WTC11 (cell line): ENCODE measurements around the gene PLD5. TPM values are rescaled to one million over a fixed set of nuclear protein-coding genes. Genes with fewer than 3 reads are reported as not detected.

Experiments
- ATAC-seq: fragments of 200-7000 bp; cut with Tn5 transposase; 2 replicates; pipeline ENCODE4 v1.10.0; 2021; ENCODE audit warnings: mild to moderate bottlenecking, moderate library complexity
- CTCF ChIA-PET: fragments of 300-600 bp; sonication (Branson Sonifier 250); formaldehyde crosslinking; loops from one replicate; lab custom pipeline; 2021; ENCODE audit warnings: antibody characterized with exemption; lab: Charles Lee
- POLR2A ChIA-PET: fragments of 350-600 bp; sonication (Branson Sonifier 250); formaldehyde crosslinking; loops from one replicate; lab custom pipeline; 2021; ENCODE audit warnings: antibody characterized with exemption; lab: Charles Lee
- DNase-seq: peaks from one replicate; pipeline ENCODE4 v3.0.0; 2021; ENCODE audit warnings: low spot score
- H3K27ac Mint-ChIP-seq: 2 replicates; pipeline ENCODE4 v1.8.0; 2021; ENCODE audit warnings: mixed read lengths
- H3K27me3 Mint-ChIP-seq: 2 replicates; pipeline ENCODE4 v1.8.0; 2021; ENCODE audit warnings: low read depth, mild to moderate bottlenecking, moderate library complexity, mixed read lengths
- H3K36me3 Mint-ChIP-seq: 2 replicates; pipeline ENCODE4 v1.8.0; 2021; ENCODE audit warnings: mixed read lengths
- H3K4me1 Mint-ChIP-seq: 2 replicates; pipeline ENCODE4 v1.8.0; 2022; ENCODE audit warnings: mixed read lengths
- H3K4me3 Mint-ChIP-seq: 2 replicates; pipeline ENCODE4 v1.8.0; 2021; ENCODE audit warnings: mild to moderate bottlenecking, moderate library complexity, mixed read lengths
- H3K9me3 Mint-ChIP-seq: 2 replicates; pipeline ENCODE4 v1.8.0; 2021; ENCODE audit warnings: mixed read lengths
- ESRRA ChIP-seq: sonication (generic); formaldehyde crosslinking; IDR thresholded peaks from 2 replicates; pipeline ENCODE4 v1.8.1; 2022; ENCODE audit warnings: mild to moderate bottlenecking, missing genetic modification reagents, borderline replicate concordance
- ETV6 ChIP-seq: sonication (generic); formaldehyde crosslinking; IDR thresholded peaks from 2 replicates; pipeline ENCODE4 v1.8.1; 2022; ENCODE audit warnings: mild to moderate bottlenecking, missing genetic modification reagents
- JUN ChIP-seq: sonication (generic); formaldehyde crosslinking; IDR thresholded peaks from 2 replicates; pipeline ENCODE4 v1.8.0; 2023; ENCODE audit warnings: mild to moderate bottlenecking, missing genetic modification reagents
- KAT7 ChIP-seq: sonication (generic); formaldehyde crosslinking; IDR thresholded peaks from 2 replicates; pipeline ENCODE4 v1.8.1; 2023; ENCODE audit warnings: missing genetic modification reagents, mild to moderate bottlenecking, borderline replicate concordance
- NR2C2 ChIP-seq: sonication (generic); formaldehyde crosslinking; IDR thresholded peaks from 2 replicates; pipeline ENCODE4 v1.8.0; 2022; ENCODE audit warnings: mild to moderate bottlenecking, missing genetic modification reagents
- NR3C1 ChIP-seq: sonication (generic); formaldehyde crosslinking; conservative IDR thresholded peaks from 2 replicates; pipeline ENCODE4 v1.8.1; 2023; ENCODE audit warnings: low read depth, mild to moderate bottlenecking, missing genetic modification reagents
- OVOL2 ChIP-seq: fragments of 250-450 bp; sonication (Bioruptor Pico); IDR thresholded peaks from 2 replicates; pipeline ENCODE4 v1.9.0; 2021; ENCODE audit warnings: mild to moderate bottlenecking, borderline replicate concordance
- SMAD3 ChIP-seq: sonication (generic); formaldehyde crosslinking; IDR thresholded peaks from 2 replicates; pipeline ENCODE4 v1.8.0; 2022; ENCODE audit warnings: missing genetic modification reagents, mild to moderate bottlenecking, borderline replicate concordance
- TEAD4 ChIP-seq: sonication (generic); formaldehyde crosslinking; IDR thresholded peaks from 2 replicates; pipeline ENCODE4 v1.8.0; 2022; ENCODE audit warnings: mild to moderate bottlenecking, missing genetic modification reagents
- ZNF671 ChIP-seq: fragments of 250-450 bp; sonication (Bioruptor Pico); IDR thresholded peaks from 2 replicates; pipeline ENCODE4 v1.8.0; 2021; ENCODE audit warnings: mild to moderate bottlenecking
- total RNA-seq: library from RNA; stranded (reverse); gene quantifications from 3 replicates; pipeline ENCODE4 v1.2.3, GENCODE V29; 2021
- TF ChIP-seq, protein P1 (sequence below): fragments of 250-450 bp; sonication (Bioruptor Pico); IDR thresholded peaks from 2 replicates; pipeline ENCODE4 v1.9.0; 2021; ENCODE audit warnings: mild to moderate bottlenecking, borderline replicate concordance
- TF ChIP-seq, protein P2 (sequence below): sonication (generic); formaldehyde crosslinking; IDR thresholded peaks from 2 replicates; pipeline ENCODE4 v1.8.0; 2022; ENCODE audit warnings: mild to moderate bottlenecking, missing genetic modification reagents
- TF ChIP-seq, protein P3 (sequence below): fragments of 250-450 bp; sonication (Bioruptor Pico); IDR thresholded peaks from 2 replicates; pipeline ENCODE4 v1.9.0; 2021; ENCODE audit warnings: moderate library complexity, mild to moderate bottlenecking, inconsistent platforms, borderline replicate concordance
- TF ChIP-seq, protein P4 (sequence below): sonication (generic); formaldehyde crosslinking; IDR thresholded peaks from 2 replicates; pipeline ENCODE4 v1.8.1; 2022; ENCODE audit warnings: mild to moderate bottlenecking, moderate library complexity, missing genetic modification reagents
- TF ChIP-seq, protein P5 (sequence below): sonication (generic); formaldehyde crosslinking; IDR thresholded peaks from 2 replicates; pipeline ENCODE4 v1.8.1; 2022; ENCODE audit warnings: missing genetic modification reagents, borderline replicate concordance
- TF ChIP-seq, protein P6 (sequence below): sonication (generic); formaldehyde crosslinking; IDR thresholded peaks from 2 replicates; pipeline ENCODE4 v1.8.0; 2023; ENCODE audit warnings: missing genetic modification reagents, mild to moderate bottlenecking, borderline replicate concordance
- TF ChIP-seq, protein P7 (sequence below): sonication (generic); formaldehyde crosslinking; IDR thresholded peaks from 2 replicates; pipeline ENCODE4 v1.8.0; 2022; ENCODE audit warnings: mild to moderate bottlenecking, missing genetic modification reagents
- TF ChIP-seq, protein P8 (sequence below): sonication (generic); formaldehyde crosslinking; IDR thresholded peaks from 2 replicates; pipeline ENCODE4 v1.8.0; 2022; ENCODE audit warnings: mild to moderate bottlenecking, missing genetic modification reagents

Gene PLD5
- total RNA-seq, 1 experiment from 2014 or later, result 6.4 TPM

DNA sequence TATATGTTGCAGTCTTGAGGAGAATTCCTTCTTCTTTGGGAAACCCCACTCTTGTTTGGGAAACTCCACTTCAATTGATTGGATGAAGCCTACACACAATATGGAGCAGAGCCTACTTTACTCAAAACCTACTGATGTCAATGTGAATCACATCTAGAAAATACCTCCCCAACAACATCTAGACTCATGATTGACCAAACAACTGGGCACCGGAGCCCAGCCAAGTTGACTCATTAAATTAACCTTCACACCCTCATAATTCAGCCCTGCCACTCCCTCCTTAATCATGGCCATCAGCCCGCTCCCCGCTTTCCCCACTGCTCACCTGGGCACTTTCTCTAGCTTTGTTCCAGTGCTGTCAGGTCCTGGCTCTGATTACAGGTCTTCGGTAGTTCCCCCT is 317.5 kb downstream of the PLD5 start (continued):
- TF ChIP-seq, protein P1, sequence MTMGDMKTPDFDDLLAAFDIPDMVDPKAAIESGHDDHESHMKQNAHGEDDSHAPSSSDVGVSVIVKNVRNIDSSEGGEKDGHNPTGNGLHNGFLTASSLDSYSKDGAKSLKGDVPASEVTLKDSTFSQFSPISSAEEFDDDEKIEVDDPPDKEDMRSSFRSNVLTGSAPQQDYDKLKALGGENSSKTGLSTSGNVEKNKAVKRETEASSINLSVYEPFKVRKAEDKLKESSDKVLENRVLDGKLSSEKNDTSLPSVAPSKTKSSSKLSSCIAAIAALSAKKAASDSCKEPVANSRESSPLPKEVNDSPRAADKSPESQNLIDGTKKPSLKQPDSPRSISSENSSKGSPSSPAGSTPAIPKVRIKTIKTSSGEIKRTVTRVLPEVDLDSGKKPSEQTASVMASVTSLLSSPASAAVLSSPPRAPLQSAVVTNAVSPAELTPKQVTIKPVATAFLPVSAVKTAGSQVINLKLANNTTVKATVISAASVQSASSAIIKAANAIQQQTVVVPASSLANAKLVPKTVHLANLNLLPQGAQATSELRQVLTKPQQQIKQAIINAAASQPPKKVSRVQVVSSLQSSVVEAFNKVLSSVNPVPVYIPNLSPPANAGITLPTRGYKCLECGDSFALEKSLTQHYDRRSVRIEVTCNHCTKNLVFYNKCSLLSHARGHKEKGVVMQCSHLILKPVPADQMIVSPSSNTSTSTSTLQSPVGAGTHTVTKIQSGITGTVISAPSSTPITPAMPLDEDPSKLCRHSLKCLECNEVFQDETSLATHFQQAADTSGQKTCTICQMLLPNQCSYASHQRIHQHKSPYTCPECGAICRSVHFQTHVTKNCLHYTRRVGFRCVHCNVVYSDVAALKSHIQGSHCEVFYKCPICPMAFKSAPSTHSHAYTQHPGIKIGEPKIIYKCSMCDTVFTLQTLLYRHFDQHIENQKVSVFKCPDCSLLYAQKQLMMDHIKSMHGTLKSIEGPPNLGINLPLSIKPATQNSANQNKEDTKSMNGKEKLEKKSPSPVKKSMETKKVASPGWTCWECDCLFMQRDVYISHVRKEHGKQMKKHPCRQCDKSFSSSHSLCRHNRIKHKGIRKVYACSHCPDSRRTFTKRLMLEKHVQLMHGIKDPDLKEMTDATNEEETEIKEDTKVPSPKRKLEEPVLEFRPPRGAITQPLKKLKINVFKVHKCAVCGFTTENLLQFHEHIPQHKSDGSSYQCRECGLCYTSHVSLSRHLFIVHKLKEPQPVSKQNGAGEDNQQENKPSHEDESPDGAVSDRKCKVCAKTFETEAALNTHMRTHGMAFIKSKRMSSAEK (CRISPR knock-in tag), result no peak
- TF ChIP-seq, protein P2, sequence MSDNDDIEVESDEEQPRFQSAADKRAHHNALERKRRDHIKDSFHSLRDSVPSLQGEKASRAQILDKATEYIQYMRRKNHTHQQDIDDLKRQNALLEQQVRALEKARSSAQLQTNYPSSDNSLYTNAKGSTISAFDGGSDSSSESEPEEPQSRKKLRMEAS (CRISPR knock-in tag), result no peak
- TF ChIP-seq ETV6 (CRISPR knock-in tag) (no peak), ZNF671 (CRISPR knock-in tag) (no peak), ESRRA (CRISPR knock-in tag) (no peak), NR2C2 (CRISPR knock-in tag) (no peak)
- TF ChIP-seq, protein P3, sequence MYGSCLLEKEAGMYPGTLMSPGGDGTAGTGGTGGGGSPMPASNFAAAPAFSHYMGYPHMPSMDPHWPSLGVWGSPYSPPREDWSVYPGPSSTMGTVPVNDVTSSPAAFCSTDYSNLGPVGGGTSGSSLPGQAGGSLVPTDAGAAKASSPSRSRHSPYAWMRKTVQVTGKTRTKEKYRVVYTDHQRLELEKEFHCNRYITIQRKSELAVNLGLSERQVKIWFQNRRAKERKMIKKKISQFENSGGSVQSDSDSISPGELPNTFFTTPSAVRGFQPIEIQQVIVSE (CRISPR knock-in tag), result no peak

DNA sequence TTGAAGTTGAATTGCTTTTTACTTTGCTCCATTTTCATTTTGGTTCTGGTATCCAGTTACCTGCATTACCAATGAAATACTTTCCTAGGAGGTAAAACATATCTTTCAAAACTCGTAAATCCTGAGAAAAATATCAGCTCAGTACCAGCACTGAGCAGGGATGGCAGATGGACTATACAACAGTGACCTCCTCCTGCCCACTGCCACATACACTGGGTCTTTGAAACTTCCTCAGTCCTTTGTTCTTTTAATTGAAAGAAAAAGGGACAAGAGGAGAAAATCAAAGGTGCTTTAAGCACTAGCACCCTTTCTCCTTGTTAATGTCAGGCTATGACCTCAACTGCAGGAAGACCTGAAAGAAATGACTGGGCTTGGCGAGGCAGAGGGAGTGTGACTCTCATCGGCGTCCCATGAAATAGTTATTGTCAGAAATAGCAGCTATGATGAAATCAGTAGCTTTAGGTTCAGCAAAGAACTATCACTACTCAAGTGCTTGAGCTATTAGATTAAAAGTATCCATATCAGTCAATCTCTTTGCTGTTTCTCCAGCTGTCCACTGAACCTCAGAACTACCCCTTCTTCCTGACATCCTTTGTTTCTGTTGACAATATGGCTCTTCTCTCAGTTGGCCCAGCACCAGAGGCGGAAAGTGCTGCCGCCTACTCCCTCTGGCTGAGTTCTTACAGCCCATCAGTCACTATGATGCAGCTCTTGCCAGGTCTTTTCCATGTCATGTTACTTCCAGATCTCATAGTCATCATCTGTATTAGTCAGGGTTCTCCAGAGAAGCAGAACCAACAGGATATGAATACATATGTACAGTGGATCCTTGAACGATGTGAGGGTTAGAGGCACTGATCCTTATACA is 318.6 kb downstream of the PLD5 start:
- DNase-seq (no peak), ATAC-seq (no peak)
- no peak overlapping the region for H3K4me3 Mint-ChIP-seq
- peaks cover 6% of the 10 kb centered on the region; the same call in 1 of the 2 replicates for H3K36me3 Mint-ChIP-seq
- peaks cover 9% of the 10 kb centered on the region for H3K9me3 Mint-ChIP-seq
- POLR2A ChIA-PET, result interaction anchor here (0.5 kb wide), 1 partner anchor 134 kb away, joined by 6 read pairs; no protein-coding TSS in a partner anchor
- H3K4me1 Mint-ChIP-seq, result peaks cover 48% of the 10 kb centered on the region
- CTCF ChIA-PET, result interaction anchor here (1.3 kb wide), 1 partner anchor 16 kb away, joined by 4 read pairs; no protein-coding TSS in a partner anchor
- no peak overlapping the region for H3K27ac Mint-ChIP-seq
- H3K27me3 Mint-ChIP-seq, result no peaks in the 10 kb centered on the region; the same call in 1 of the 2 replicates
- TF ChIP-seq, protein P4, sequence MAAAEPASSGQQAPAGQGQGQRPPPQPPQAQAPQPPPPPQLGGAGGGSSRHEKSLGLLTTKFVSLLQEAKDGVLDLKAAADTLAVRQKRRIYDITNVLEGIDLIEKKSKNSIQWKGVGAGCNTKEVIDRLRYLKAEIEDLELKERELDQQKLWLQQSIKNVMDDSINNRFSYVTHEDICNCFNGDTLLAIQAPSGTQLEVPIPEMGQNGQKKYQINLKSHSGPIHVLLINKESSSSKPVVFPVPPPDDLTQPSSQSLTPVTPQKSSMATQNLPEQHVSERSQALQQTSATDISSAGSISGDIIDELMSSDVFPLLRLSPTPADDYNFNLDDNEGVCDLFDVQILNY (CRISPR knock-in tag), result no peak
- TF ChIP-seq NR3C1 (CRISPR knock-in tag) (no peak), KAT7 (CRISPR knock-in tag) (no peak), SMAD3 (CRISPR knock-in tag) (no peak), TEAD4 (no peak), ESRRA (CRISPR knock-in tag) (no peak), OVOL2 (CRISPR knock-in tag) (no peak), JUN (no peak)
- TF ChIP-seq, protein P5, sequence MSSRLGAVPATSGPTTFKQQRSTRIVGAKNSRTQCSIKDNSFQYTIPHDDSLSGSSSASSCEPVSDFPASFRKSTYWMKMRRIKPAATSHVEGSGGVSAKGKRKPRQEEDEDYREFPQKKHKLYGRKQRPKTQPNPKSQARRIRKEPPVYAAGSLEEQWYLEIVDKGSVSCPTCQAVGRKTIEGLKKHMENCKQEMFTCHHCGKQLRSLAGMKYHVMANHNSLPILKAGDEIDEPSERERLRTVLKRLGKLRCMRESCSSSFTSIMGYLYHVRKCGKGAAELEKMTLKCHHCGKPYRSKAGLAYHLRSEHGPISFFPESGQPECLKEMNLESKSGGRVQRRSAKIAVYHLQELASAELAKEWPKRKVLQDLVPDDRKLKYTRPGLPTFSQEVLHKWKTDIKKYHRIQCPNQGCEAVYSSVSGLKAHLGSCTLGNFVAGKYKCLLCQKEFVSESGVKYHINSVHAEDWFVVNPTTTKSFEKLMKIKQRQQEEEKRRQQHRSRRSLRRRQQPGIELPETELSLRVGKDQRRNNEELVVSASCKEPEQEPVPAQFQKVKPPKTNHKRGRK (CRISPR knock-in tag), result no peak
- TF ChIP-seq, protein P6, sequence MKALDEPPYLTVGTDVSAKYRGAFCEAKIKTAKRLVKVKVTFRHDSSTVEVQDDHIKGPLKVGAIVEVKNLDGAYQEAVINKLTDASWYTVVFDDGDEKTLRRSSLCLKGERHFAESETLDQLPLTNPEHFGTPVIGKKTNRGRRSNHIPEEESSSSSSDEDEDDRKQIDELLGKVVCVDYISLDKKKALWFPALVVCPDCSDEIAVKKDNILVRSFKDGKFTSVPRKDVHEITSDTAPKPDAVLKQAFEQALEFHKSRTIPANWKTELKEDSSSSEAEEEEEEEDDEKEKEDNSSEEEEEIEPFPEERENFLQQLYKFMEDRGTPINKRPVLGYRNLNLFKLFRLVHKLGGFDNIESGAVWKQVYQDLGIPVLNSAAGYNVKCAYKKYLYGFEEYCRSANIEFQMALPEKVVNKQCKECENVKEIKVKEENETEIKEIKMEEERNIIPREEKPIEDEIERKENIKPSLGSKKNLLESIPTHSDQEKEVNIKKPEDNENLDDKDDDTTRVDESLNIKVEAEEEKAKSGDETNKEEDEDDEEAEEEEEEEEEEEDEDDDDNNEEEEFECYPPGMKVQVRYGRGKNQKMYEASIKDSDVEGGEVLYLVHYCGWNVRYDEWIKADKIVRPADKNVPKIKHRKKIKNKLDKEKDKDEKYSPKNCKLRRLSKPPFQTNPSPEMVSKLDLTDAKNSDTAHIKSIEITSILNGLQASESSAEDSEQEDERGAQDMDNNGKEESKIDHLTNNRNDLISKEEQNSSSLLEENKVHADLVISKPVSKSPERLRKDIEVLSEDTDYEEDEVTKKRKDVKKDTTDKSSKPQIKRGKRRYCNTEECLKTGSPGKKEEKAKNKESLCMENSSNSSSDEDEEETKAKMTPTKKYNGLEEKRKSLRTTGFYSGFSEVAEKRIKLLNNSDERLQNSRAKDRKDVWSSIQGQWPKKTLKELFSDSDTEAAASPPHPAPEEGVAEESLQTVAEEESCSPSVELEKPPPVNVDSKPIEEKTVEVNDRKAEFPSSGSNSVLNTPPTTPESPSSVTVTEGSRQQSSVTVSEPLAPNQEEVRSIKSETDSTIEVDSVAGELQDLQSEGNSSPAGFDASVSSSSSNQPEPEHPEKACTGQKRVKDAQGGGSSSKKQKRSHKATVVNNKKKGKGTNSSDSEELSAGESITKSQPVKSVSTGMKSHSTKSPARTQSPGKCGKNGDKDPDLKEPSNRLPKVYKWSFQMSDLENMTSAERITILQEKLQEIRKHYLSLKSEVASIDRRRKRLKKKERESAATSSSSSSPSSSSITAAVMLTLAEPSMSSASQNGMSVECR (CRISPR knock-in tag), result no peak
- TF ChIP-seq, protein P7, sequence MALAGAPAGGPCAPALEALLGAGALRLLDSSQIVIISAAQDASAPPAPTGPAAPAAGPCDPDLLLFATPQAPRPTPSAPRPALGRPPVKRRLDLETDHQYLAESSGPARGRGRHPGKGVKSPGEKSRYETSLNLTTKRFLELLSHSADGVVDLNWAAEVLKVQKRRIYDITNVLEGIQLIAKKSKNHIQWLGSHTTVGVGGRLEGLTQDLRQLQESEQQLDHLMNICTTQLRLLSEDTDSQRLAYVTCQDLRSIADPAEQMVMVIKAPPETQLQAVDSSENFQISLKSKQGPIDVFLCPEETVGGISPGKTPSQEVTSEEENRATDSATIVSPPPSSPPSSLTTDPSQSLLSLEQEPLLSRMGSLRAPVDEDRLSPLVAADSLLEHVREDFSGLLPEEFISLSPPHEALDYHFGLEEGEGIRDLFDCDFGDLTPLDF (CRISPR knock-in tag), result no peak
- TF ChIP-seq, protein P8, sequence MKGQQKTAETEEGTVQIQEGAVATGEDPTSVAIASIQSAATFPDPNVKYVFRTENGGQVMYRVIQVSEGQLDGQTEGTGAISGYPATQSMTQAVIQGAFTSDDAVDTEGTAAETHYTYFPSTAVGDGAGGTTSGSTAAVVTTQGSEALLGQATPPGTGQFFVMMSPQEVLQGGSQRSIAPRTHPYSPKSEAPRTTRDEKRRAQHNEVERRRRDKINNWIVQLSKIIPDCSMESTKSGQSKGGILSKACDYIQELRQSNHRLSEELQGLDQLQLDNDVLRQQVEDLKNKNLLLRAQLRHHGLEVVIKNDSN (CRISPR knock-in tag), result no peak
